Activated CD4-positive, alpha-beta T cell treated with anti-CD3 and anti-CD28 coated beads for 4 hours (primary cell): ENCODE data around the gene PTCRA.
"Not testable (repeated sequence)": the region's sequence is repeated elsewhere in the genome, so short reads cannot be mapped to it uniquely, and the experiment has no call there.

Experiments
- DNase-seq, 2 donors: peaks; one replicate each; pipeline ENCODE4 v3.0.0-alpha.2; 2020

The PTCRA gene

GRCh38 chr6:42942444-42942843 is 26.6 kb downstream of the PTCRA start:
- no peak for DNase-seq

- DNase-seq, result no peak
Observed at GRCh38 chr6:42947950-42948349, 32.1 kb downstream of the PTCRA start.

DNA sequence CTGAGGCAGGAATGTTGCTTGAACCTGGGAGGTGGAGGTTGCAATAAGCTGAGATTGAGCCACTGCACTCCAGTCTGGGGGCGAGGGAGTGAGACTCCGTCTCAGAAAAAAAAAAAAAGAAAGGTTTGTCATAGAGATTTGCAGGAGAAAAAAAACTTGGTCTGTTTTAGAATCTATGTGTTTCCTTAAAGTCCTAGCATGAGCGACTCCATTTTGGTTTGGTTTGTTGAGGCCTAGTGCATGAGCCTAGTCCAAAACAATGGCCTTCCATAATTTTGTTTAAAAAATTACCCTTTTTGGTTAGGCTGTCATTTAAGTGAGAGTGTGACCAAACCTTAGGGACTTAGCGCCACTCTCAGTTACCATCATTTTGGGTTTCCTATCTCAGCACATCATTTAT is 36.5 kb downstream of the PTCRA start:
- no peak for DNase-seq

DNA sequence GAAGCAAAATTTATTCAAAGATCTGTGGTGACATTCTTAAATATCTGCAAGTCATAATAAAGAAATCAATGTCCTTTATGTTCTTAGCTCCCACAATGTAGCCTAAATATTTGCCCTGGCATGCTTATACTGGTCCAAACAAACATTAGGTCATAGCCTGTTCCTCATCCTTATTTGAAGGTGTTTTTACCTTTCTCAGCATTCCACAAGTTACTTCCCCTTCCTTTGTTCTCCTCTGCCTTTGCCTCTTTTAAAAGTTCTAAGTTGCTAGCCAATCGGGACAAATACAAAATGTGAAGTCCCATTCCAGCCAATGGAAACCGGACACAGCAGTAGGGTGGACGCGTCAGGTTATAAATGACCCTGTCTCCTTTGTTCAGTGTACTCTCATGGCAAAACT is 38.6 kb downstream of the PTCRA start:
- not testable (repeated sequence) for DNase-seq

GRCh38 chr6:42958125-42958524 is 42.3 kb downstream of the PTCRA start:
- no peak for DNase-seq

DNA sequence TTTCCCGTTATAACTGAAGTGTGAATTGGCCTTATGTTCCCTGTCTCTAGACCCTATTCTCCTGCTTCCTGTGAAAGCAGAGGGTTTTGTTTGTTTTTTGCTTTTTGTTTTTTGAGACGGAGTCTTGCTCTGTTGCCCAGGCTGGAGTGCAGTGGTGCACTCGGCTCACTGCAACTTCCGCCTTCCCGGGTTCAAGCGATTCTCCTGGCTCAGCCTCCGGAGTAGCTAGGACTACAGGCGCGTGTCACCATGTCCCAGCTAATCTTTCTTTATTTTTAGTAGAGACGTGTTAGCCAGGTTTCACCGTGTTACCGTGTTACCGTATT is 44.0 kb downstream of the PTCRA start:
- no peak for DNase-seq

- peak; percentile 28 for DNase-seq
Observed at GRCh38 chr6:42960243-42961019, 44.6 kb downstream of the PTCRA start, which contains the start of gene GNMT. TSS of gene GNMT (plus strand) at chr6:42960754. CDS start at chr6:42960768, 14 bp downstream.

GRCh38 chr6:42961020-42961470 is 45.2 kb downstream of the PTCRA start:
- no peak for DNase-seq

GRCh38 chr6:42962096-42962495 is 46.2 kb downstream of the PTCRA start:
- DNase-seq, result no peak

DNA sequence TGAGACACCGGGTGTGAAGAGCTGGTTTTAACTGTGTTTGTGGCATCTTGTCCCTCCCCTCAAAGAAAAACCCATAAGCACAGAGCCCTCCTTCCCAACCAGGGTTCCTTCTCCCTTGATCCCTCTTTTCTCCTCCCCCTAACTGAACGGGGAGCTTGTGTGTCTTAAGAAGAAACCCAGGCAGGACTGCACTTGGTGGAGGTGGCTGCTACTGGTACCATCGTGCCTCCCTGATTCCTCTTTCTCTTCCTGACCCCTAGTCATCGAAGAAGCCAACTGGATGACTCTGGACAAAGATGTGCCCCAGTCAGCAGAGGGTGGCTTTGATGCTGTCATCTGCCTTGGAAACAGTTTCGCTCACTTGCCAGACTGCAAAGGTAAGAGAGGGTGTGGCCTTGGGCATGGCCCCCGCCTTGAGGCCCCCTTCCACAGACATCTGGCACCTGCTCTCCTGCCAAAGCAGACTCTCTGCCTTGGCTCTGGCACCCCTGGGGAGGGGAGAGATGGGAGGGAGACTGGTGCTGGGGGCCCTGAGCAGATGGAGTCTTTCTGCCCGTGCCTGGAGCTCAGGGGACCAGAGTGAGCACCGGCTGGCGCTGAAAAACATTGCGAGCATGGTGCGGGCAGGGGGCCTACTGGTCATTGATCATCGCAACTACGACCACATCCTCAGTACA is 46.8 kb downstream of the PTCRA start:
- DNase-seq, result no peak

GRCh38 chr6:42963179-42963854 is 47.5 kb downstream of the PTCRA start:
- DNase-seq, result no peak

DNA sequence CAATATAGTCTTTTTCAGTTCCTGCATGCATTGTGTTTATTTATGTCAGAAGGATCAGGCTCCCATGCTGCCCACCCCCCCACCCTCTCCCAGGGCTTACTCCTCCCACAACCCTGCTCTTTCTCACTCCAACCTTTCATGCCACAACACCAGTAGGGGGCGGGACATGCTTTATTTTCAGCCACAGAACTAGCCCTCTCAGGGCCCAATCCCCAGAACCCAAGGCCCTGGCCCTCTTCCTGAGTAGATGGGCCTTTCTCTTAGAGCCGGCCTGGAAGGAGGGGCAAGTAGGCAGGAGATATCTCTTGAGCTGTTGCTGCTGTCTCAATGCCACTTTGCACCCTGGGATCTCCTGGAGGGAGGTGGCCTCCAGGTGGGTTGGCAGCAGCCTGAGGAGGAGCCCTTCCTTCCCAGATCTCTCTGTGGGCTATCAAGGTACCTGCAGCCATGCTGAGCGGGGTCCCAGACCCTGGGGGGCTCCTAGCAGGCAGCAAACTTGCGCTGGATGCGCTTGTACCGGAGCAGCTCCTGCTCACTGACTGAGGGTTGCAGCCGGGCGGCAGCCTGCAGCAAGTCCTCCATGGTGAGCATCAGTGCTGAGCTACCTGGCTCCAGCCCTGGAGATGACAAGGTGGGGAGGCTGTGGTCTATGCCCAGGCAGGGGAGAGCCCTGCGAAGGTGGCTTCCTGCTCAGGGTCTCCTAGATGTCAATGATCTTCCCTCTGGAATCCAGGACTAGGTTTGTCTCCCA is 48.2 kb downstream of the PTCRA start:
- peak; percentile 18 to 22 for DNase-seq

- no peak for DNase-seq
Observed at GRCh38 chr6:42966571-42966970, 50.7 kb downstream of the PTCRA start.

DNA sequence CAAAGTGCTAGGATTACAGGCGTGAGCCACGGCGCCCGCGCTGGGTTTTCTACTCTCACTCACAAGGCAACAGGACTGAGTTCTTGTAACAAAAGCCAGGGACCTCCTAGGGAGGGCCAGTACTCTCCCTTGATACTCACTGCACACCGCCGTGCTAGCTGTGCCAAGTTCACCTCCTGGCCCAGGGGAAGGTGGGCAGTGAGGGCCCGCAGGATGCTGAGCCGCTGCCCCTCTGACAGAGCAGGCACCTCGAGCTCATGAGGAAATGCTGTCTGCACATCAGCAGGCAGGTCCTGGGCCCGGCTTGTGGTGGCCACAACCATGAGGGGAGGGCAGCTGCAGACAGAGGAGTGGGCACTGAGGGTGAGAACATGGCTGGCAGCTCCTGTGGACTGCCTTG is 51.4 kb downstream of the PTCRA start:
- no peak for DNase-seq

DNA sequence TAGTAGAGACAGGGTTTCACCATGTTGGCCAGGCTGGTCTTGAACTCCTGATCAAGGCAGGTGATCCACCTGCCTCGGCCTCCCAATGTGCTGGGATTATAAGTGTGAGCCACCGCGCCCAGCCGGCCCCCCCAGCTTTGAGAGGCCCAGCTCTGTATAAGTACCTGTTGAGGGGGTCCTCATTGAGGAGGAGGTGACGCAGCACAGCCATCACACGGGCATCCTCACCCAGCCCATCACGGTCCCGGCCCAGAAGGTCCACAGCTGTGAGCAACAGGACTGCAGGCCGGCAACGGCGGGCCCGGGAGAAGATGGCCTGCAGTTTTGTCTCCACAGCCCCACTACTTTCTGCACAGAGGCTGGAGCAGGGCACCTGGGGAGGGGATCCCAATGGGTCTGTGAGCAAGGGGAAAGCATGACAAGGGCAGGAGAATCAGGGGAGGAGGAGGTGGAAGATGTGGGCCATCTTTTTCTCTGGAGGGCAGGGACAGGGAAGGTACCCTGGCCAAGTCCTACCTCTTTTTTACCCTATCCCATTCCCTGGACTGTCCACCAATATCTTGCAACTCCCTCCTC is 52.4 kb downstream of the PTCRA start:
- no peak for DNase-seq

GRCh38 chr6:42968783-42969182 is 52.9 kb downstream of the PTCRA start:
- no peak for DNase-seq

GRCh38 chr6:42969431-42969830 is 53.6 kb downstream of the PTCRA start:
- no peak for DNase-seq

- no peak for DNase-seq
Observed at GRCh38 chr6:42969934-42970333, 54.1 kb downstream of the PTCRA start.

DNA sequence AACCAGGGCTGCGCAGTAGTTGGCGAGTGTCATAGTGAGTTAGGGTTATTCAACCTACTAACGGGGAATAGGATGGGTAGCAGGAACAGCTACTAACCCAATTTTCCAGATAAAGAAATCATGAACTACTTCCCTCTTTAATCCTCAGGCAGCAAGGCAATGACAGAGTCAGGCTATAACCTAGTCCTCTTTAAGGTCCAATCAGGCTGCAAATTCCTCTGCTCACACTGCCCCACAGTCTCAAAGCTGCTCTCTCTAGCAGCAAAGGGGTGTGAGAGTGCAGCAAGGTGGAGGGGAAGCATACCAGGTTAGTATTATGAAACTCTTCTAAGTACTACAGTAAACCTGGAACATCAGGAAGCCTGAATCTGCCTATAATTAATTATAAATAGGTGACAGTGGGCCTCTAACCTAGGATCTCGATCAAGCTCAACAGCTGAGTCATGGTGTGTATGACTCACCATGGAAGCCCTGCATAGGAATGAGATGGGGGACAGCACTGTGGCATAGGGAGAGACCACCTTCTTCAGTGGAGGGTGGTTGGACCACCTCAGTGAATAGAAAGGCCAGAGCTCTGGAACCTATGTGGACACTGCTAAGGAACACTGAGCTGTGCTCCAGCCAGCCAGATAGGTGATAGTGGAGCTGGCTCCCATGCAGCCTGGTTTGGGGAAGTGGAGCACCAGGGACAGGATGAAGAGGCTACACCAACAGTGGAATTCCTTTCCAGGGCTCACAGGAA is 55.2 kb downstream of the PTCRA start:
- DNase-seq, result no peak

DNA sequence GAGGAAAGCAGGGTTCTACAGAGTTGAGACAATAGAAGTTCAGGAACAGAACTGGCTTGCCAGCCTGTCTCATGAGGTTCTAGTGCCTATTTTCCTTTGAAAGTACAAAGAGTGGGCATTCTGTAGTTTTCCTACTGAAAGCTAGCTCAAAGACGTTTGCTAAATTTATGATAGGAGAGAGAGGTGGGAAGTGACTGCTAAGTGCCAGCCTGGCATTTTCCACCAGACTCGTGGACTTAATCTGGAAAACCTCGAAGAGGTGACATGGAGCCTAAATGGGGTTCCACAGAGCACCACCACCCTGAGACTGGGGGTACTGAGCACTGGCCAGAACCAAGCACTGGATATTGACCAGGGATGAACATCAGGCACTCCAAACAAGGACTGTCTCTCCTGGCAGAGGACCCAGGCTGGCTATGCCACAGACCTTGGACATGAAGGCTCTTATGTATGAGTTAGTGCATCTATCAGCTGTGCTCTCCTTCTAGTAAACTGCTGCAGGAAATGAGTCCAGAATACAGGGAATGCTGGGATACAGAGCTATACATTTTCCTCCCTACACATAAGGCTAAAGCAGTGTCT is 56.0 kb downstream of the PTCRA start:
- no peak for DNase-seq

- no peak for DNase-seq
Observed at GRCh38 chr6:42973926-42974325, 58.1 kb downstream of the PTCRA start.
